Posterior vena cava (tissue), 2 donors: ENCODE measurements around the gene PIEZO1. TPM values are rescaled to one million over a fixed set of nuclear protein-coding genes. Genes with fewer than 3 reads are reported as not detected.
"Not testable (repeated sequence)": the region's sequence is repeated elsewhere in the genome, so short reads cannot be mapped to it uniquely, and the experiment has no call there.

Experiments
- DNase-seq: peaks from one replicate; pipeline ENCODE4 v3.0.0-alpha.2; 2020; ENCODE audit warnings: low spot score
- intact Hi-C, 2 donors: fragments of 100-400 bp; cut with DNase I; formaldehyde crosslinking; loops; one replicate each; pipeline versions ENCODE4 v1.14.1 to v1.14.2; 2022 to 2023
- total RNA-seq, 2 donors: library from RNA; stranded (reverse); fragmentation: NEBNext Ultra II Directional; extraction: Animal tissue kit (Norgen Biotek cat#: 25700); gene quantifications; one replicate each; pipeline ENCODE4 v1.2.1, GENCODE V29; 2021
- donor health status: DM: yes; HTN: yes; CAD: no.
- donor health status: DM: yes; HTN: yes; CAD: no.

Gene PIEZO1
- total RNA-seq, 2 donors from 2014 or later, result 99.3 to 103 TPM

- no peak for DNase-seq
- intact Hi-C loops, result no loop called here
Measured at GRCh38 chr16:88774544-88775393, 10.3 kb downstream of the PIEZO1 start.

- intact Hi-C loops, result no loop called here
- peak; percentile 92 for DNase-seq
Measured at GRCh38 chr16:88773812-88774291, 11.2 kb downstream of the PIEZO1 start.

GRCh38 chr16:88772871-88773811, 11.9 kb downstream of the PIEZO1 start:
- DNase-seq, result peak; percentile 93
- intact Hi-C loops, result no loop called here

GRCh38 chr16:88771781-88772180, 13.2 kb downstream of the PIEZO1 start:
- DNase-seq, intact Hi-C loops: not testable (repeated sequence)

GRCh38 chr16:88771294-88771772, 13.7 kb downstream of the PIEZO1 start:
- DNase-seq, result no peak
- intact Hi-C loops, result no loop called here

- no peak for DNase-seq
- intact Hi-C loops, result no loop called here
Measured at GRCh38 chr16:88770461-88771293, 14.3 kb downstream of the PIEZO1 start.

GRCh38 chr16:88769617-88770460, 15.2 kb downstream of the PIEZO1 start:
- DNase-seq, result no peak
- intact Hi-C loops, result no loop called here

GRCh38 chr16:88768071-88768783, 16.8 kb downstream of the PIEZO1 start:
- peak; percentile 88 for DNase-seq
- intact Hi-C loops, result no loop called here

GRCh38 chr16:88767546-88768070, 17.4 kb downstream of the PIEZO1 start:
- DNase-seq, result no peak
- intact Hi-C loops, result no loop called here

- no peak for DNase-seq
- intact Hi-C loops, result no loop called here
Measured at GRCh38 chr16:88766975-88767374, 18.0 kb downstream of the PIEZO1 start.

GRCh38 chr16:88764913-88765349, 20.1 kb downstream of the PIEZO1 start:
- DNase-seq, result no peak

GRCh38 chr16:88764080-88764479, 20.9 kb downstream of the PIEZO1 start:
- intact Hi-C loops, result loop anchor here in 1 of 2 donors (2.0 kb wide), 1 partner anchor 23 kb away; no protein-coding TSS in a partner anchor
- no peak for DNase-seq

More at GRCh38 chr16:88764913-88765349, 20.1 kb downstream of the PIEZO1 start:
- intact Hi-C loops, result loop anchor here in 1 of 2 donors (2.0 kb wide), 1 partner anchor 24 kb away; no protein-coding TSS in a partner anchor

- DNase-seq, result no peak
- intact Hi-C loops, result loop anchor here in 1 of 2 donors (2.0 kb wide), 1 partner anchor 23 kb away; no protein-coding TSS in a partner anchor
Measured at GRCh38 chr16:88763502-88764053, 21.4 kb downstream of the PIEZO1 start.

- intact Hi-C loops, result no loop called here
- DNase-seq, result no peak
Measured at GRCh38 chr16:88762941-88763340, 22.1 kb downstream of the PIEZO1 start.

- intact Hi-C loops, result no loop called here
- DNase-seq, result no peak
Measured at GRCh38 chr16:88762258-88762870, 22.7 kb downstream of the PIEZO1 start.

GRCh38 chr16:88761830-88762229, 23.2 kb downstream of the PIEZO1 start:
- intact Hi-C loops, result no loop called here
- DNase-seq, result no peak
